ENCODE data around the gene RBM10. TPM values are rescaled to one million over a fixed set of nuclear protein-coding genes. Genes with fewer than 3 reads are reported as not detected.

RBM10 gene
- total RNA-seq, 1 experiment from 2014 or later, result 55.8 TPM

DNA sequence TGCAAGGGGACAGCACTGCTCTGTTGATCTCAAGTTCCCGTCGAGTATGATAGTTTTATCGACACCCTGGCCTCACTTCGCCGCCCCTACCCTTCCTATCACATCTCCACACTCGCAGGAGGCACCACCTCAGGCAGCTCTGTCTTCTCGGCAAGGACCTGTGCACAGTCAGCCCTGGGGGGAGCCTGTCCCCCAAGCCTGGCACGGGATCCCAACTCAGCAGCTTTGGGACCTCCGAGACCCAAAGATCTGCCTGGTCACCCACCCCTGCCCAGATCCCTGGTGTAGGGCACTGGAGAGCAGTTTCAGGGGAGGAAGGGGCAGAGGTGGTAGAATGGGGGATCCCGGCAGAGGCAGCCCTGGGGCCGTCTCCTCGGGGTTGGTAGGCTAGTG, 30.6 kb downstream of the RBM10 start:
- Histone ChIP-seq H4K5ac (ENCODE audit: insufficient read length, low read depth, low read length) (no peak overlapping the region), H3K27ac (ENCODE audit: insufficient read length, low read depth, low read length) (no peak overlapping the region), H2BK12ac (ENCODE audit: insufficient read length, low read depth, low read length) (no peak overlapping the region), H4K8ac (replicated peaks; ENCODE audit: insufficient read length, low read depth, low read length) (no peak overlapping the region), H2BK120ac (ENCODE audit: low read depth, low read length, poor library complexity, severe bottlenecking) (no peak overlapping the region), H3K79me2 (ENCODE audit: insufficient read depth, low read length) (no peaks in the 10 kb centered on the region), H3K4me2 (ENCODE audit: insufficient read depth, insufficient read length, low read length) (no peak overlapping the region), H4K20me1 (ENCODE audit: control insufficient read depth, insufficient read depth, insufficient read length) (no peaks in the 10 kb centered on the region), H2AK5ac (ENCODE audit: insufficient read length, low read length) (no peak overlapping the region), H3K27me3 (ENCODE audit: insufficient read depth, low read length) (no peaks in the 10 kb centered on the region; the same call in 1 of the 2 replicates), H3K4me1 (ENCODE audit: insufficient read depth, low read length) (no peaks in the 10 kb centered on the region), H3K23ac (ENCODE audit: insufficient read length, low read depth, low read length) (no peak overlapping the region), H2BK15ac (ENCODE audit: low read depth, low read length) (no peak overlapping the region), H2BK5ac (ENCODE audit: insufficient read length, low read length) (no peak overlapping the region), H2AFZ (ENCODE audit: low read length) (no peak overlapping the region), H4K91ac (ENCODE audit: insufficient read length, low read depth, low read length) (no peak overlapping the region), H3K18ac (ENCODE audit: insufficient read length, low read depth, low read length) (no peak overlapping the region), H3K9ac (ENCODE audit: extremely low read depth, insufficient read length, low read length) (no peak overlapping the region), H3K9me3 (ENCODE audit: control insufficient read depth, low read depth, low read length) (no peaks in the 10 kb centered on the region), H3K56ac (ENCODE audit: insufficient read length, low read depth, low read length) (no peak overlapping the region), H2BK20ac (ENCODE audit: low read depth, low read length, poor library complexity, severe bottlenecking) (no peak overlapping the region), H3K4ac (ENCODE audit: low read depth, low read length) (no peak overlapping the region), H3T11ph (ENCODE audit: low read length) (no peak overlapping the region), H3K23me2 (ENCODE audit: insufficient read length, low read depth, low read length, poor library complexity, severe bottlenecking) (no peaks in the 10 kb centered on the region), H3K79me1 (ENCODE audit: insufficient read depth, low read depth, low read length, poor library complexity, severe bottlenecking) (no peaks in the 10 kb centered on the region), H3K14ac (ENCODE audit: insufficient read depth, low read length) (no peak overlapping the region)
- Mint-ChIP-seq H3K36me3 (ENCODE audit: insufficient read depth in 1 of 3, low read depth in 3 of 3) (peaks cover 45 to 79% (median 78%) of the 10 kb centered on the region in 3 experiments), H3K27ac (peak overlapping the region in 1 of 3 experiments; percentile 94; a peak in 1 of 7 replicates), H3K27me3 (ENCODE audit: low read depth) (no peaks in the 10 kb centered on the region; the same call in 1 of the 2 replicates), H3K4me3 (no peak overlapping the region), H3K9me3 (peaks cover 64 to 82% of the 10 kb centered on the region in 2 experiments), H3K4me1 (no peaks in the 10 kb centered on the region)
- WGBS (ENCODE audit: extremely low coverage, insufficient read length, low lambda C conversion rate), result no CpG with 5 or more reads among the region's 12 CpGs
- DNase-seq, result no peak
- TF ChIP-seq, protein P1, sequence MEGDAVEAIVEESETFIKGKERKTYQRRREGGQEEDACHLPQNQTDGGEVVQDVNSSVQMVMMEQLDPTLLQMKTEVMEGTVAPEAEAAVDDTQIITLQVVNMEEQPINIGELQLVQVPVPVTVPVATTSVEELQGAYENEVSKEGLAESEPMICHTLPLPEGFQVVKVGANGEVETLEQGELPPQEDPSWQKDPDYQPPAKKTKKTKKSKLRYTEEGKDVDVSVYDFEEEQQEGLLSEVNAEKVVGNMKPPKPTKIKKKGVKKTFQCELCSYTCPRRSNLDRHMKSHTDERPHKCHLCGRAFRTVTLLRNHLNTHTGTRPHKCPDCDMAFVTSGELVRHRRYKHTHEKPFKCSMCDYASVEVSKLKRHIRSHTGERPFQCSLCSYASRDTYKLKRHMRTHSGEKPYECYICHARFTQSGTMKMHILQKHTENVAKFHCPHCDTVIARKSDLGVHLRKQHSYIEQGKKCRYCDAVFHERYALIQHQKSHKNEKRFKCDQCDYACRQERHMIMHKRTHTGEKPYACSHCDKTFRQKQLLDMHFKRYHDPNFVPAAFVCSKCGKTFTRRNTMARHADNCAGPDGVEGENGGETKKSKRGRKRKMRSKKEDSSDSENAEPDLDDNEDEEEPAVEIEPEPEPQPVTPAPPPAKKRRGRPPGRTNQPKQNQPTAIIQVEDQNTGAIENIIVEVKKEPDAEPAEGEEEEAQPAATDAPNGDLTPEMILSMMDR (conservative IDR thresholded peaks at IDR 0.05), result no peak
